ENCODE results near the gene OR10T2.
"Not testable (repeated sequence)": the region's sequence is repeated elsewhere in the genome, so short reads cannot be mapped to it uniquely, and the experiment has no call there.

OR10T2 gene

GRCh38 chr1:158398818-158399514 is at the start of gene OR10T2:
OR10T2 (minus strand) TSS chr1:158399466; CDS start chr1:158399466, 0 bp downstream.
- Histone ChIP-seq H3K36me3 (ENCODE audit: low read length) (no peaks in the 10 kb centered on the region), H3K9me2 (replicated peaks; ENCODE audit: insufficient read depth, low read length) (no peaks in the 10 kb centered on the region), H3K9me3 (ENCODE audit: insufficient read depth, low read length) (no peaks in the 10 kb centered on the region), H3K4me3 (ENCODE audit: insufficient read depth, low read length, poor library complexity, severe bottlenecking) (no peak within 1 kb of the TSS), H3K4me2 (ENCODE audit: low read depth, low read length, poor library complexity, severe bottlenecking) (no peak within 1 kb of the TSS), H3K27me3 (ENCODE audit: low read length) (peaks cover 5% of the 10 kb centered on the region; the same call in 1 of the 2 replicates), H3K9ac (ENCODE audit: low read length) (no peak within 1 kb of the TSS), H3K27ac (ENCODE audit: low read depth, low read length) (no peak within 1 kb of the TSS), H4K20me1 (ENCODE audit: low read depth, low read length) (no peaks in the 10 kb centered on the region), H2AFZ (ENCODE audit: low read depth, low read length, severe bottlenecking) (no peak within 1 kb of the TSS), H3K79me2 (ENCODE audit: insufficient read depth, low read length) (no peaks in the 10 kb centered on the region), H3F3A (ENCODE audit: insufficient read depth) (no peaks in the 10 kb centered on the region)
- no peak for TF ChIP-seq EZH2phosphoT487 (conservative IDR thresholded peaks at IDR 0.05; ENCODE audit: low read length)
- no peak for TF ChIP-seq CTCF (IDR thresholded peaks at IDR 0.05; ENCODE audit: insufficient read depth, low read length, poor library complexity, severe bottlenecking)

GRCh38 chr1:158445376-158445775 is 46.1 kb upstream of the OR10T2 start:
- Histone ChIP-seq H3K27ac (ENCODE audit: low read depth, low read length) (no peak overlapping the region), H3K79me2 (ENCODE audit: insufficient read depth, low read length) (no peaks in the 10 kb centered on the region), H3K9ac (ENCODE audit: low read length) (no peak overlapping the region), H3K4me3 (ENCODE audit: insufficient read depth, low read length, poor library complexity, severe bottlenecking) (no peak overlapping the region), H3K4me2 (ENCODE audit: low read depth, low read length, poor library complexity, severe bottlenecking) (no peak overlapping the region), H4K20me1 (ENCODE audit: low read depth, low read length) (no peaks in the 10 kb centered on the region), H3K9me2 (replicated peaks; ENCODE audit: insufficient read depth, low read length) (no peaks in the 10 kb centered on the region), H2AFZ (ENCODE audit: low read depth, low read length, severe bottlenecking) (no peak overlapping the region), H3K27me3 (ENCODE audit: low read length) (no peaks in the 10 kb centered on the region), H3F3A (ENCODE audit: insufficient read depth) (no peaks in the 10 kb centered on the region), H3K9me3 (ENCODE audit: insufficient read depth, low read length) (no peaks in the 10 kb centered on the region), H3K36me3 (ENCODE audit: low read length) (no peaks in the 10 kb centered on the region)
- TF ChIP-seq EZH2phosphoT487 (conservative IDR thresholded peaks at IDR 0.05; ENCODE audit: low read length), result no peak
- no peak for TF ChIP-seq CTCF (IDR thresholded peaks at IDR 0.05; ENCODE audit: insufficient read depth, low read length, poor library complexity, severe bottlenecking)

DNA sequence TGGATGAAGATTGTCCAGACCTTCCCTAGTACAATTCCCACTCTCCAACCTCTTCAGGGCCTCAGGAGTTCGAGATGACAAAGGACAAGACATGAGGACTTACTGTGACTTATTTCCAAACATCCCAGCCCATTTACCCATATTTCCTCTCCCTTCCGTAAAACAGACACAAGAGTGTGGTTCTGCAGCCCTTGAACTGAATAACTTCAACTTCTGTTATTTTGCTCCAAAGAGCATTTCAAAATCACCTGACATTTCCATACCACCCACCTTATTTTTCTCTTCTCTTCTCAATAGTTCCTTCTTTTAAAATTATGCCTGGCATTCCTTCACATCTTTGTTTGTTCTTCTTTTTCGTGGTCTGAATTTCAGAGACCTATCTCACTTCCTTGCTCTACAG is 35.5 kb upstream of the OR10T2 start:
- no peak overlapping the region for H2AFZ ChIP-seq (ENCODE audit: low read depth, low read length, severe bottlenecking)
- no peaks in the 10 kb centered on the region for H4K20me1 ChIP-seq (ENCODE audit: low read depth, low read length)
- no peaks in the 10 kb centered on the region for H3K79me2 ChIP-seq (ENCODE audit: insufficient read depth, low read length)
- no peak overlapping the region for H3K27ac ChIP-seq (ENCODE audit: low read depth, low read length)
- no peaks in the 10 kb centered on the region for H3K9me3 ChIP-seq (ENCODE audit: insufficient read depth, low read length)
- H3K27me3 ChIP-seq (ENCODE audit: low read length), result no peaks in the 10 kb centered on the region
- no peaks in the 10 kb centered on the region for H3K36me3 ChIP-seq (ENCODE audit: low read length)
- H3K4me3 ChIP-seq (ENCODE audit: insufficient read depth, low read length, poor library complexity, severe bottlenecking), result no peak overlapping the region
- H3K4me2 ChIP-seq (ENCODE audit: low read depth, low read length, poor library complexity, severe bottlenecking), result no peak overlapping the region
- no peaks in the 10 kb centered on the region for H3K9me2 ChIP-seq (replicated peaks; ENCODE audit: insufficient read depth, low read length)
- H3F3A ChIP-seq (ENCODE audit: insufficient read depth), result no peaks in the 10 kb centered on the region
- no peak for TF ChIP-seq EZH2phosphoT487 (conservative IDR thresholded peaks at IDR 0.05; ENCODE audit: low read length)
- no peak for TF ChIP-seq CTCF (IDR thresholded peaks at IDR 0.05; ENCODE audit: insufficient read depth, low read length, poor library complexity, severe bottlenecking)
- no peak overlapping the region for H3K9ac ChIP-seq (ENCODE audit: low read length)

DNA sequence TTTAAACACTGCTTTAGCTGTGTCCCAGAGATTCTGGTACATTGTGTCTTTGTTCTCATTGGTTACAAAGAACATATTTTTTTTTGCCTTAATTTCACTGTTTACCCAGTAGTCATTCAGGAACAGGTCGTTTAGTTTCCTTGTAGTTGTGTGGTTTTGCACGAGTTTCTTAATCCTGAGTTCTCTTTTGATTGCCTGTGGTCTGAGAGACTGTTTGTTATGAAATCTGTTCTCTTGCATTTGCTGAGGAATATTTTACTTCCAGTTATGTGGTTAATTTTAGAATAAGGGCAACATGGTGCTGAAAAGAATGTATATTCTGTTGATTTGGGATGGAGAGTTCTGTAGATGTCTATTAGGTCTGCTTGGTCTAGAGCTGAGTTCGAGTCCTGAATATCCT is 30.9 kb upstream of the OR10T2 start:
- not testable (repeated sequence) for H3K27ac ChIP-seq (ENCODE audit: low read depth, low read length); H3K27me3 ChIP-seq (ENCODE audit: low read length); H3K4me3 ChIP-seq (ENCODE audit: insufficient read depth, low read length, poor library complexity, severe bottlenecking); H2AFZ ChIP-seq (ENCODE audit: low read depth, low read length, severe bottlenecking); H3K9ac ChIP-seq (ENCODE audit: low read length); H3K79me2 ChIP-seq (ENCODE audit: insufficient read depth, low read length); H3F3A ChIP-seq (ENCODE audit: insufficient read depth); H3K9me3 ChIP-seq (ENCODE audit: insufficient read depth, low read length); H3K9me2 ChIP-seq (replicated peaks; ENCODE audit: insufficient read depth, low read length); H3K36me3 ChIP-seq (ENCODE audit: low read length); H3K4me2 ChIP-seq (ENCODE audit: low read depth, low read length, poor library complexity, severe bottlenecking); H4K20me1 ChIP-seq (ENCODE audit: low read depth, low read length)
